Liver (tissue), 9 donors: ENCODE data around the gene MLH1. TPM values are rescaled to one million over a fixed set of nuclear protein-coding genes. Genes with fewer than 3 reads are reported as not detected.
A peak's percentile ranks its signal among the peaks of the same experiment; 100 is the strongest.

Source experiments
- DNase-seq: peaks from one replicate; pipeline ENCODE4 v3.0.0-alpha.2; 2017; ENCODE audit warnings: low spot score
- H3K27ac ChIP-seq, 2 donors: one replicate each; pipeline ENCODE4 v1.7.0; 2013; ENCODE audit warnings: inconsistent platforms in 2 of 2, low read length in 2 of 2, control low read depth in 1 of 2, low read depth in 1 of 2, mild to moderate bottlenecking in 1 of 2
- H3K27me3 ChIP-seq, 4 donors: one replicate each; pipeline versions ENCODE4 v1.6.1 to v1.7.0; 2013; ENCODE audit warnings: low read length in 3 of 4, inconsistent platforms in 1 of 4, mild to moderate bottlenecking in 1 of 4, moderate library complexity in 1 of 4; ENCODE audit not compliant: control insufficient read depth in 4 of 4, insufficient read depth in 4 of 4
- H3K36me3 ChIP-seq, 4 donors: one replicate each; pipeline versions ENCODE4 v1.6.1 to v1.7.0; 2013; ENCODE audit warnings: low read length in 3 of 4, mild to moderate bottlenecking in 3 of 4, low read depth in 1 of 4, moderate library complexity in 1 of 4; ENCODE audit not compliant: control insufficient read depth in 4 of 4, insufficient read depth in 3 of 4
- H3K4me1 ChIP-seq, 4 donors: one replicate each; pipeline versions ENCODE4 v1.6.1 to v1.7.0; 2013; ENCODE audit warnings: low read length in 3 of 4, mild to moderate bottlenecking in 3 of 4, moderate library complexity in 1 of 4; ENCODE audit not compliant: control insufficient read depth in 4 of 4, insufficient read depth in 4 of 4
- H3K4me3 ChIP-seq, 3 donors: one replicate each; pipeline versions ENCODE4 v1.6.1 to v1.7.0; 2013; ENCODE audit warnings: low read length in 3 of 3, control low read depth in 1 of 3, low read depth in 1 of 3, mild to moderate bottlenecking in 1 of 3
- H3K9ac ChIP-seq, 2 donors: one replicate each; pipeline ENCODE4 v1.7.0; 2013; ENCODE audit warnings: low read length in 2 of 2, mild to moderate bottlenecking in 2 of 2, moderate library complexity in 2 of 2, control low read depth in 1 of 2, low read depth in 1 of 2
- H3K9me3 ChIP-seq, 4 donors: one replicate each; pipeline versions ENCODE4 v1.6.1 to v1.7.0; 2013; ENCODE audit warnings: low read length in 3 of 4; ENCODE audit not compliant: control insufficient read depth in 4 of 4
- ATF3 ChIP-seq: IDR thresholded peaks from 2 replicates; pipeline ENCODE4 v1.6.1; 2016; ENCODE audit warnings: antibody characterized with exemption
- CTCF ChIP-seq: fragments of 150-350 bp; IDR thresholded peaks from 2 replicates; pipeline ENCODE4 v1.5.1; 2017; ENCODE audit warnings: improper control_type of control experiment, low read depth, low read length; ENCODE audit not compliant: missing input control
- FOXA1 ChIP-seq: IDR thresholded peaks from 2 replicates; pipeline ENCODE4 v1.6.1; 2016; ENCODE audit warnings: antibody characterized with exemption
- GABPA ChIP-seq, 2 donors: IDR thresholded peaks in 1 of 2; conservative IDR thresholded peaks in 1 of 2; 2 replicates each; pipeline ENCODE4 v1.6.1; 2016; ENCODE audit warnings: antibody characterized with exemption in 2 of 2, mild to moderate bottlenecking in 1 of 2, moderate library complexity in 1 of 2
- HNF4A ChIP-seq, 2 donors: conservative IDR thresholded peaks; 2 replicates each; pipeline ENCODE4 v1.6.1; 2016; ENCODE audit warnings: antibody characterized with exemption in 2 of 2, mild to moderate bottlenecking in 2 of 2
- HNF4G ChIP-seq: IDR thresholded peaks from 2 replicates; pipeline ENCODE4 v1.6.1; 2016; ENCODE audit warnings: antibody characterized with exemption
- JUND ChIP-seq, 2 donors: IDR thresholded peaks; 2 replicates each; pipeline ENCODE4 v1.6.1; 2016; ENCODE audit warnings: antibody characterized with exemption in 2 of 2
- MAX ChIP-seq: IDR thresholded peaks from 2 replicates; pipeline ENCODE4 v1.6.1; 2016; ENCODE audit warnings: antibody characterized with exemption
- NR2F2 ChIP-seq: IDR thresholded peaks from 2 replicates; pipeline ENCODE4 v1.6.1; 2016; ENCODE audit warnings: antibody characterized with exemption
- RAD21 ChIP-seq, 2 donors: IDR thresholded peaks; 2 replicates each; pipeline ENCODE4 v1.6.1; 2016; ENCODE audit warnings: antibody characterized with exemption in 2 of 2, mild to moderate bottlenecking in 2 of 2
- REST ChIP-seq: IDR thresholded peaks from 2 replicates; pipeline ENCODE4 v1.6.1; 2016; ENCODE audit warnings: antibody characterized with exemption, mild to moderate bottlenecking
- SP1 ChIP-seq: IDR thresholded peaks from 2 replicates; pipeline ENCODE4 v1.6.1; 2018; ENCODE audit warnings: antibody characterized with exemption, mild to moderate bottlenecking
- TAF1 ChIP-seq: conservative IDR thresholded peaks from 2 replicates; pipeline ENCODE4 v1.6.1; 2016; ENCODE audit warnings: antibody characterized with exemption, mild to moderate bottlenecking
- ZBTB33 ChIP-seq: IDR thresholded peaks from 2 replicates; pipeline ENCODE4 v1.6.1; 2016; ENCODE audit warnings: antibody characterized with exemption
- WGBS: extraction: QIAGEN DNeasy Blood & Tissue Kit; methylation state at CpG from one replicate; pipeline ENCODE4 v1.1.7; 2013; 5-methylcytosine and 5-hydroxymethylcytosine counted together
- polyA plus RNA-seq, 2 donors: library from polyadenylated mRNA; stranded (reverse) in 1 of 2; unstranded in 1 of 2; fragments of 200-250 nt in 1 of 2; fragments of >200 nt in 1 of 2; fragmentation: Nextera tagmentation in 1 of 2; extraction: Ambion mirVana in 1 of 2; gene quantifications; one replicate each; pipeline versions ENCODE4 v1.2.1 to v1.2.3, GENCODE V29; 2013 to 2015
- total RNA-seq, 2 donors: library from RNA; depleted of rRNA; stranded (reverse); fragments of >200 nt; gene quantifications; one replicate each; pipeline ENCODE4 v1.2.3, GENCODE V29; 2014
- donor health status: healthy.
- donor health status: healthy.
- donor health status: healthy.
- donor health status: healthy.
- donor health status: healthy.

Gene MLH1
- total and polyA plus RNA-seq, 4 donors = 9.4 to 34.2 (median 22.5) TPM

GRCh38 chr3:37053337-37053736, 60.0 kb downstream of the MLH1 start:
- no peak overlapping the region for H3K4me3 ChIP-seq
- H3K9ac ChIP-seq = no peak overlapping the region
- 39% methylated on average over 6 of the region's 6 CpGs for WGBS
- no peak for DNase-seq
- no peak for TF ChIP-seq ZBTB33
- TF ChIP-seq GABPA (IDR thresholded peaks at IDR 0.05 in 1 of 2, conservative IDR thresholded peaks at IDR 0.05 in 1 of 2) = no peak
- no peak for TF ChIP-seq MAX
- no peak for TF ChIP-seq FOXA1
- TF ChIP-seq CTCF = no peak
- no peak for TF ChIP-seq SP1
- TF ChIP-seq NR2F2 = no peak
- no peak for TF ChIP-seq REST
- no peak for TF ChIP-seq HNF4A (conservative IDR thresholded peaks at IDR 0.05)
- TF ChIP-seq ATF3 = no peak
- TF ChIP-seq RAD21 (IDR thresholded peaks at IDR 0.05) = no peak
- no peak for TF ChIP-seq TAF1
- no peak for TF ChIP-seq HNF4G
- no peak for TF ChIP-seq JUND (IDR thresholded peaks at IDR 0.05)
- H3K9me3 ChIP-seq = no peaks in the 10 kb centered on the region
- H3K27me3 ChIP-seq = no peaks in the 10 kb centered on the region
- H3K27ac ChIP-seq = peak overlapping the region; percentile 3 to 33
- peaks cover 2 to 14% (median 7%) of the 10 kb centered on the region in 4 donors for H3K4me1 ChIP-seq
- peaks cover 11 to 58% (median 38%) of the 10 kb centered on the region in 4 donors for H3K36me3 ChIP-seq

- H3K36me3 ChIP-seq = peaks cover 13 to 57% (median 38%) of the 10 kb centered on the region in 4 donors
- no peak overlapping the region for H3K9ac ChIP-seq
- no peak overlapping the region for H3K4me3 ChIP-seq
- no peak for DNase-seq
- peaks cover 2 to 14% (median 7%) of the 10 kb centered on the region in 4 donors for H3K4me1 ChIP-seq
- H3K27me3 ChIP-seq = no peaks in the 10 kb centered on the region
- no peak for TF ChIP-seq RAD21 (IDR thresholded peaks at IDR 0.05)
- 93% methylated on average over 2 of the region's 2 CpGs for WGBS
- H3K9me3 ChIP-seq = no peaks in the 10 kb centered on the region
- H3K27ac ChIP-seq = peak overlapping the region; percentile 3 to 9
Measured at GRCh38 chr3:37053753-37054152, 60.4 kb downstream of the MLH1 start.
